ENCODE results near the gene NBPF6. TPM values are rescaled to one million over a fixed set of nuclear protein-coding genes. Genes with fewer than 3 reads are reported as not detected.
A peak's percentile ranks its signal among the peaks of the same experiment; 100 is the strongest.
"Not testable (repeated sequence)": the region's sequence is repeated elsewhere in the genome, so short reads cannot be mapped to it uniquely, and the experiment has no call there.

Gene NBPF6
- total RNA-seq (2021) = 0.94 TPM in 1 of 2 replicates, not detected in the other
- percentile 18 among the genes with signal in this experiment for Bru-seq, nascent RNA
- BruChase-seq, experiment 1, labeled RNA remaining after a 2-hour chase = percentile 19 among the genes with signal in this experiment
- percentile 21 among the genes with signal in this experiment for BruChase-seq, experiment 2, labeled RNA remaining after a 6-hour chase
- long read RNA-seq = 0 reads

- BruUV-seq (replicated peaks); CTCF ChIA-PET; H3K4me3 ChIP-seq; H3K27me3 ChIP-seq (ENCODE audit: insufficient read depth, low read depth); H3K36me3 ChIP-seq (ENCODE audit: low read depth); H3K79me2 ChIP-seq (ENCODE audit: low read depth); H3K4me2 ChIP-seq; H3K27ac ChIP-seq; H3K9me3 ChIP-seq (ENCODE audit: insufficient read depth, low read depth); H3F3A ChIP-seq (ENCODE audit: insufficient read depth, low read depth); H3K4me1 ChIP-seq (replicated peaks; ENCODE audit: insufficient read depth); POLR2A ChIA-PET (ENCODE audit: unreplicated experiment); H3K9me2 ChIP-seq (ENCODE audit: insufficient read depth); H2AFZ ChIP-seq; intact Hi-C loops (cut with micrococcal nuclease; ENCODE audit: unreplicated experiment); DNase-seq; H4K20me1 ChIP-seq (ENCODE audit: insufficient read depth): not testable (repeated sequence)
Observed at GRCh38 chr1:108450043-108450442, at the start of gene NBPF6. Gene NBPF6, plus strand, starts transcription at chr1:108450343. Its CDS starts 259 bp downstream, at chr1:108450602.

- H3K27me3 ChIP-seq (ENCODE audit: insufficient read depth, low read depth); H3K4me3 ChIP-seq; BruUV-seq (replicated peaks); H3K9me2 ChIP-seq (ENCODE audit: insufficient read depth); H3K79me2 ChIP-seq (ENCODE audit: low read depth); H3K36me3 ChIP-seq (ENCODE audit: low read depth); H2AFZ ChIP-seq; POLR2A ChIA-PET (ENCODE audit: unreplicated experiment); H3F3A ChIP-seq (ENCODE audit: insufficient read depth, low read depth); H3K4me2 ChIP-seq; H3K4me1 ChIP-seq (replicated peaks; ENCODE audit: insufficient read depth); CTCF ChIA-PET; DNase-seq; H3K27ac ChIP-seq; H3K9me3 ChIP-seq (ENCODE audit: insufficient read depth, low read depth); H4K20me1 ChIP-seq (ENCODE audit: insufficient read depth); intact Hi-C loops (cut with micrococcal nuclease; ENCODE audit: unreplicated experiment): not testable (repeated sequence)
Observed at GRCh38 chr1:108411098-108411833, 38.9 kb upstream of the NBPF6 start.

- H4K20me1 ChIP-seq (ENCODE audit: insufficient read depth); BruUV-seq (replicated peaks); H3K9me2 ChIP-seq (ENCODE audit: insufficient read depth); H3K4me1 ChIP-seq (replicated peaks; ENCODE audit: insufficient read depth); H3K9me3 ChIP-seq (ENCODE audit: insufficient read depth, low read depth); H3K79me2 ChIP-seq (ENCODE audit: low read depth); H3K36me3 ChIP-seq (ENCODE audit: low read depth); POLR2A ChIA-PET (ENCODE audit: unreplicated experiment); H3K27ac ChIP-seq; H3F3A ChIP-seq (ENCODE audit: insufficient read depth, low read depth); H3K4me3 ChIP-seq; H2AFZ ChIP-seq; intact Hi-C loops (cut with micrococcal nuclease; ENCODE audit: unreplicated experiment); DNase-seq; H3K27me3 ChIP-seq (ENCODE audit: insufficient read depth, low read depth); H3K4me2 ChIP-seq; CTCF ChIA-PET: not testable (repeated sequence)
Observed at GRCh38 chr1:108420129-108420528, 30.0 kb upstream of the NBPF6 start.

GRCh38 chr1:108421061-108421916, 28.9 kb upstream of the NBPF6 start:
- intact Hi-C loops (cut with micrococcal nuclease; ENCODE audit: unreplicated experiment); H3K9me2 ChIP-seq (ENCODE audit: insufficient read depth); H3F3A ChIP-seq (ENCODE audit: insufficient read depth, low read depth); H4K20me1 ChIP-seq (ENCODE audit: insufficient read depth); POLR2A ChIA-PET (ENCODE audit: unreplicated experiment); H3K4me3 ChIP-seq; H3K27me3 ChIP-seq (ENCODE audit: insufficient read depth, low read depth); H3K27ac ChIP-seq; H3K4me1 ChIP-seq (replicated peaks; ENCODE audit: insufficient read depth); H3K9me3 ChIP-seq (ENCODE audit: insufficient read depth, low read depth); BruUV-seq (replicated peaks); CTCF ChIA-PET; H2AFZ ChIP-seq; H3K36me3 ChIP-seq (ENCODE audit: low read depth); H3K4me2 ChIP-seq; DNase-seq; H3K79me2 ChIP-seq (ENCODE audit: low read depth): not testable (repeated sequence)

GRCh38 chr1:108426877-108427276, 23.3 kb upstream of the NBPF6 start:
- H3K4me1 ChIP-seq (replicated peaks; ENCODE audit: insufficient read depth); H4K20me1 ChIP-seq (ENCODE audit: insufficient read depth); POLR2A ChIA-PET (ENCODE audit: unreplicated experiment); H3K9me2 ChIP-seq (ENCODE audit: insufficient read depth); CTCF ChIA-PET; H3F3A ChIP-seq (ENCODE audit: insufficient read depth, low read depth); H3K36me3 ChIP-seq (ENCODE audit: low read depth); BruUV-seq (replicated peaks); H3K27me3 ChIP-seq (ENCODE audit: insufficient read depth, low read depth); H3K4me3 ChIP-seq; H3K4me2 ChIP-seq; H2AFZ ChIP-seq; intact Hi-C loops (cut with micrococcal nuclease; ENCODE audit: unreplicated experiment); DNase-seq; H3K9me3 ChIP-seq (ENCODE audit: insufficient read depth, low read depth); H3K79me2 ChIP-seq (ENCODE audit: low read depth); H3K27ac ChIP-seq: not testable (repeated sequence)

- H3K9me2 ChIP-seq (ENCODE audit: insufficient read depth); intact Hi-C loops (cut with micrococcal nuclease; ENCODE audit: unreplicated experiment); H3K4me3 ChIP-seq; H3F3A ChIP-seq (ENCODE audit: insufficient read depth, low read depth); H2AFZ ChIP-seq; H3K9me3 ChIP-seq (ENCODE audit: insufficient read depth, low read depth); CTCF ChIA-PET; BruUV-seq (replicated peaks); DNase-seq; H3K27ac ChIP-seq; H3K4me1 ChIP-seq (replicated peaks; ENCODE audit: insufficient read depth); POLR2A ChIA-PET (ENCODE audit: unreplicated experiment); H4K20me1 ChIP-seq (ENCODE audit: insufficient read depth); H3K79me2 ChIP-seq (ENCODE audit: low read depth); H3K27me3 ChIP-seq (ENCODE audit: insufficient read depth, low read depth); H3K4me2 ChIP-seq; H3K36me3 ChIP-seq (ENCODE audit: low read depth): not testable (repeated sequence)
Observed at GRCh38 chr1:108432002-108432401, 18.1 kb upstream of the NBPF6 start.

- H3K4me3 ChIP-seq; H4K20me1 ChIP-seq (ENCODE audit: insufficient read depth); H3F3A ChIP-seq (ENCODE audit: insufficient read depth, low read depth); H3K4me1 ChIP-seq (replicated peaks; ENCODE audit: insufficient read depth); H3K27ac ChIP-seq; intact Hi-C loops (cut with micrococcal nuclease; ENCODE audit: unreplicated experiment); H2AFZ ChIP-seq; CTCF ChIA-PET; H3K9me2 ChIP-seq (ENCODE audit: insufficient read depth); H3K9me3 ChIP-seq (ENCODE audit: insufficient read depth, low read depth); DNase-seq; BruUV-seq (replicated peaks); H3K4me2 ChIP-seq; POLR2A ChIA-PET (ENCODE audit: unreplicated experiment); H3K27me3 ChIP-seq (ENCODE audit: insufficient read depth, low read depth); H3K36me3 ChIP-seq (ENCODE audit: low read depth); H3K79me2 ChIP-seq (ENCODE audit: low read depth): not testable (repeated sequence)
Observed at GRCh38 chr1:108433404-108433803, 16.7 kb upstream of the NBPF6 start.
